ENCODE results near the gene H2BK1. TPM values are rescaled to one million over a fixed set of nuclear protein-coding genes. Genes with fewer than 3 reads are reported as not detected.
A peak's percentile ranks its signal among the peaks of the same experiment; 100 is the strongest.

H2BK1 gene
- total and polyA plus RNA-seq, 2 of the 13 experiments (the other 11 are each of a cell fraction or from before 2014, with no cell fraction given): not detected

GRCh38 chr7:151251689-151252560 is 41.6 kb upstream of the H2BK1 start (continued):
- no peak for TF ChIP-seq ZNF350 (CRISPR knock-in tag; IDR thresholded peaks at IDR 0.05; ENCODE audit: borderline replicate concordance, low read depth)
- no peak for TF ChIP-seq TARDBP (CRISPR knock-in tag; IDR thresholded peaks at IDR 0.05)
- TF ChIP-seq SIN3A (IDR thresholded peaks at IDR 0.05; ENCODE audit: borderline replicate concordance, low read depth, low read length): no peak
- TF ChIP-seq HOXD1 (CRISPR knock-in tag; IDR thresholded peaks at IDR 0.05): no peak
- TF ChIP-seq MBNL3 (CRISPR knock-in tag; conservative IDR thresholded peaks at IDR 0.05): no peak
- TF ChIP-seq NR0B2 (CRISPR knock-in tag; IDR thresholded peaks at IDR 0.05): no peak
- TF ChIP-seq ZNF263 (CRISPR knock-in tag; IDR thresholded peaks at IDR 0.05): peak; percentile 97
- TF ChIP-seq HNRNPLL (IDR thresholded peaks at IDR 0.05; ENCODE audit: low read depth, low read length, poor library complexity, severe bottlenecking): peak; percentile 45
- TF ChIP-seq ZNF777 (CRISPR knock-in tag; IDR thresholded peaks at IDR 0.05): 0 out of 2 replicates have a peak, but pooled peaks have one; percentile 56
- TF ChIP-seq PTBP1 (IDR thresholded peaks at IDR 0.05; ENCODE audit: low read depth, low read length, poor library complexity, severe bottlenecking): peak; percentile 1
- TF ChIP-seq ZNF512B (CRISPR knock-in tag; IDR thresholded peaks at IDR 0.05; ENCODE audit: borderline replicate concordance): no peak
- TF ChIP-seq NFE2L1 (CRISPR knock-in tag; IDR thresholded peaks at IDR 0.05; ENCODE audit: borderline replicate concordance): no peak
- no peak for TF ChIP-seq GLI4 (CRISPR knock-in tag; IDR thresholded peaks at IDR 0.05; ENCODE audit: borderline replicate concordance)
- no peak for TF ChIP-seq MED13 (CRISPR knock-in tag; IDR thresholded peaks at IDR 0.05)
- 0 out of 2 replicates have a peak, but pooled peaks have one; percentile 27 for TF ChIP-seq ZNF710 (CRISPR knock-in tag; IDR thresholded peaks at IDR 0.05; ENCODE audit: borderline replicate concordance)
